Keratinocyte (primary cell): Measurements from ENCODE around the gene SH3D21. TPM values are rescaled to one million over a fixed set of nuclear protein-coding genes. Genes with fewer than 3 reads are reported as not detected.

Experiments used
- DNase-seq: peaks from one replicate; pipeline ENCODE4 v3.0.0-alpha.2; 2011; ENCODE audit warnings: low read depth, missing footprints, low spot score
- FAIRE-seq: peaks from 2 replicates; lab custom pipeline; 2011; peaks lifted over from hg19 to GRCh38; lab: Jason Lieb, UNC
- H2AFZ ChIP-seq: 2 replicates; pipeline ENCODE4 v1.6.0; 2012; ENCODE audit warnings: low read length, control low read depth, inconsistent platforms; ENCODE audit not compliant: control insufficient read depth
- H3K27ac ChIP-seq: 2 replicates; pipeline ENCODE4 v1.5.1; 2011; ENCODE audit warnings: low read length; ENCODE audit not compliant: control insufficient read depth, insufficient read depth
- H3K27me3 ChIP-seq: 3 replicates; pipeline ENCODE4 v1.6.0; 2011; ENCODE audit warnings: low read length; ENCODE audit not compliant: control insufficient read depth, insufficient read depth; ENCODE audit errors: extremely low read depth
- H3K36me3 ChIP-seq, 2 experiments: 2 replicates in 1 of 2; 3 replicates in 1 of 2; pipeline ENCODE4 v1.5.1; 2011; ENCODE audit warnings: low read length in 2 of 2, mild to moderate bottlenecking in 1 of 2; ENCODE audit not compliant: control insufficient read depth in 2 of 2, insufficient read depth in 2 of 2; ENCODE audit errors: extremely low read depth in 1 of 2
- H3K4me1 ChIP-seq: 3 replicates; pipeline ENCODE4 v1.5.1; 2011; ENCODE audit warnings: low read length; ENCODE audit not compliant: control insufficient read depth, insufficient read depth; ENCODE audit errors: extremely low read depth
- H3K4me2 ChIP-seq: 3 replicates; pipeline ENCODE4 v1.6.0; 2011; ENCODE audit warnings: low read depth, low read length; ENCODE audit not compliant: control insufficient read depth, insufficient read depth; ENCODE audit errors: extremely low read depth
- H3K4me3 ChIP-seq, 3 experiments: fragments of 200-600 bp in 1 of 3; sonication (generic) in 1 of 3; 2 replicates in 2 of 3; 3 replicates in 1 of 3; pipeline ENCODE4 v1.5.1; 2011 to 2016; ENCODE audit warnings: low read length in 3 of 3, mild to moderate bottlenecking in 3 of 3, control low read depth in 2 of 3, inconsistent platforms in 1 of 3, low read depth in 1 of 3, mixed read lengths in 1 of 3, mixed run types in 1 of 3, moderate library complexity in 1 of 3; ENCODE audit not compliant: control insufficient read depth in 2 of 3, insufficient read depth in 2 of 3; ENCODE audit errors: extremely low read depth in 1 of 3
- H3K79me2 ChIP-seq: 2 replicates; pipeline ENCODE4 v1.6.0; 2012; ENCODE audit warnings: low read length; ENCODE audit not compliant: control insufficient read depth, insufficient read depth
- H3K9ac ChIP-seq: 3 replicates; pipeline ENCODE4 v1.6.0; 2011; ENCODE audit warnings: low read length; ENCODE audit not compliant: control insufficient read depth, insufficient read depth; ENCODE audit errors: extremely low read depth
- H3K9me1 ChIP-seq: 3 replicates; pipeline ENCODE4 v1.6.0; 2011; ENCODE audit warnings: low read length; ENCODE audit not compliant: control insufficient read depth, insufficient read depth; ENCODE audit errors: extremely low read depth
- H3K9me3 ChIP-seq: 2 replicates; pipeline ENCODE4 v1.5.1; 2012; ENCODE audit warnings: low read depth, low read length; ENCODE audit not compliant: control insufficient read depth
- H4K20me1 ChIP-seq: 3 replicates; pipeline ENCODE4 v1.6.0; 2011; ENCODE audit warnings: low read length; ENCODE audit not compliant: control insufficient read depth, insufficient read depth; ENCODE audit errors: extremely low read depth
- CTCF ChIP-seq, 3 experiments: IDR thresholded peaks in 1 of 3; conservative IDR thresholded peaks in 1 of 3; optimal IDR thresholded peaks in 1 of 3; 2 replicates in 2 of 3; 3 replicates in 1 of 3; pipeline versions ENCODE3 to v1.5.1; 2011; ENCODE audit warnings: low read length in 3 of 3, mild to moderate bottlenecking in 3 of 3, moderate library complexity in 2 of 3, control low read depth in 1 of 3, inconsistent platforms in 1 of 3; ENCODE audit not compliant: insufficient read depth in 2 of 3; ENCODE audit errors: extremely low read depth in 1 of 3
- EZH2 ChIP-seq: IDR thresholded peaks from one replicate; pipeline ENCODE4 v1.6.1; 2012; ENCODE audit warnings: inconsistent platforms, mild to moderate bottlenecking, low read length, moderate library complexity
- dilution Hi-C: fragments of 300-500 bp; cut with MboI; formaldehyde crosslinking; loops from one replicate; pipeline ENCODE4 v1.7.0; 2020; ENCODE audit warnings: low sequenced_read_pairs; ENCODE audit not compliant: extremely low pct_ligation_motif_present
- polyA plus RNA-seq, 5 experiments: library from polyadenylated mRNA; depleted of rRNA in 3 of 5; stranded (reverse) in 3 of 5; stranded (forward) in 1 of 5; unstranded in 1 of 5; fragments of >200 nt; gene quantifications; 1 replicate in 1 of 5; 2 replicates in 3 of 5; 3 replicates in 1 of 5; pipeline versions ENCODE4 v1.2.1 to v1.2.3, GENCODE V29; 2011 to 2012; ENCODE audit warnings: missing spikeins in 2 of 5, low read depth in 1 of 5, low replicate concordance in 1 of 5

Gene SH3D21
- polyA plus RNA-seq, 1 donor (not counting 4 experiments of a cell fraction or from before 2014, with no cell fraction given), result 7.1 TPM

- peaks cover 21% of the 10 kb centered on the region for H3K4me1 ChIP-seq
- H4K20me1 ChIP-seq, result no peaks in the 10 kb centered on the region
- no peak overlapping the region for H3K9ac ChIP-seq
- no peak overlapping the region for H2AFZ ChIP-seq
- peaks cover 10 to 11% of the 10 kb centered on the region in 2 experiments for H3K36me3 ChIP-seq
- H3K4me3 ChIP-seq, result no peak overlapping the region
- DNase-seq (no peak), FAIRE-seq (no peak)
- H3K79me2 ChIP-seq, result peaks cover 8% of the 10 kb centered on the region
- TF ChIP-seq CTCF (optimal IDR thresholded peaks at IDR 0.05 in 1 of 3, IDR thresholded peaks at IDR 0.05 in 1 of 3, conservative IDR thresholded peaks at IDR 0.05 in 1 of 3; ENCODE audit: extremely low read depth in 1 of 3, insufficient read depth in 2 of 3, low read length in 3 of 3) (no peak), EZH2 (no peak)
- no peaks in the 10 kb centered on the region for H3K27me3 ChIP-seq
- no peaks in the 10 kb centered on the region for H3K9me1 ChIP-seq
- no peaks in the 10 kb centered on the region for H3K9me3 ChIP-seq
- dilution Hi-C loops, result no loop called here
- H3K4me2 ChIP-seq, result no peak overlapping the region
- no peak overlapping the region for H3K27ac ChIP-seq
Measured at GRCh38 chr1:36309397-36309796, 3.2 kb downstream of the SH3D21 start.

GRCh38 chr1:36320291-36320761 lies 14.2 kb downstream of the SH3D21 start:
- Histone ChIP-seq H3K4me1 (no peaks in the 10 kb centered on the region), H3K4me2 (no peak overlapping the region), H3K36me3 (peaks cover 4 to 6% of the 10 kb centered on the region in 2 experiments), H3K4me3 (no peak overlapping the region), H3K9me1 (no peaks in the 10 kb centered on the region), H2AFZ (no peak overlapping the region), H4K20me1 (no peaks in the 10 kb centered on the region), H3K27ac (no peak overlapping the region), H3K27me3 (no peaks in the 10 kb centered on the region), H3K9me3 (no peaks in the 10 kb centered on the region), H3K9ac (no peak overlapping the region), H3K79me2 (no peaks in the 10 kb centered on the region)
- FAIRE-seq (no peak), DNase-seq (no peak)
- TF ChIP-seq CTCF (optimal IDR thresholded peaks at IDR 0.05 in 1 of 3, IDR thresholded peaks at IDR 0.05 in 1 of 3, conservative IDR thresholded peaks at IDR 0.05 in 1 of 3; ENCODE audit: extremely low read depth in 1 of 3, insufficient read depth in 2 of 3, low read length in 3 of 3) (no peak), EZH2 (no peak)
- dilution Hi-C loops, result no loop called here
